ENCODE measurements around the gene LRRIQ1. TPM values are rescaled to one million over a fixed set of nuclear protein-coding genes. Genes with fewer than 3 reads are reported as not detected.
"Not testable (repeated sequence)": the region's sequence is repeated elsewhere in the genome, so short reads cannot be mapped to it uniquely, and the experiment has no call there.

Gene LRRIQ1
- total and polyA plus RNA-seq, 2 of the 8 experiments (the other 6 are each of a cell fraction or from before 2014, with no cell fraction given): 0.24 to 0.76 TPM

DNA sequence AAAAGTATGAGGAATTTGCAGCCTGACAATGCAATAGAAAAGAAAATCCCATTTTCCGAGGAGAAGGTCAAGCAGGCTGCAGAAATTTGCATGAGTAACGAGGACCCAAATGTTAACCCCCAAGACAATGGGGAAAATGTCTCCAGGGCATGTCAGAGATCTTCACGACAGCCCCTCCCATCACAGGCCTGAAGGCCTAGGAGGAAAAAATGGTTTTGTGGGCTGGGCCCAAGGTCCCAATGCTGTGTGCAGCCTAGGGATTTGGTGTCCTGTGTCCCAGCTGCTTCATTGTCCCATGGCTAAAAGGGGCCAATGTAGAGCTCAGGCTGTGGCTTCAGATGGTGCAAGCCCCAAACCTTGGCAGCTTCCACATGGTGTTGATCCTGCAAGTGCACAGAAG is 167.7 kb downstream of the LRRIQ1 start:
- H3K4me3 ChIP-seq (ENCODE audit: extremely low read depth in 1 of 4, insufficient read depth in 2 of 4, low read depth in 3 of 4, low read length in 4 of 4); H2BK20ac ChIP-seq (ENCODE audit: low read length); H3K27ac ChIP-seq (ENCODE audit: low read depth, low read length); H3K4ac ChIP-seq (replicated peaks; ENCODE audit: insufficient read length, low read depth, low read length); H4K91ac ChIP-seq (replicated peaks; ENCODE audit: insufficient read length, low read length); H3K4me1 ChIP-seq (replicated peaks in 1 of 4; ENCODE audit: control insufficient read depth in 3 of 4, insufficient read depth in 4 of 4, low read length in 3 of 4); H3K9ac ChIP-seq (replicated peaks in 1 of 4; ENCODE audit: extremely low read depth in 1 of 4, low read depth in 3 of 4, low read length in 3 of 4); H3K79me2 ChIP-seq (ENCODE audit: control insufficient read depth in 1 of 2, insufficient read depth in 2 of 2, low read length in 2 of 2); H2AFZ ChIP-seq (ENCODE audit: low read length); H3K56ac ChIP-seq (replicated peaks; ENCODE audit: insufficient read length, low read depth, low read length); H2AK5ac ChIP-seq (ENCODE audit: low read depth, low read length); H2BK12ac ChIP-seq (ENCODE audit: low read depth, low read length); H3K4me2 ChIP-seq (ENCODE audit: insufficient read depth in 1 of 2, low read depth in 2 of 2, low read length in 2 of 2); H3K23me2 ChIP-seq (ENCODE audit: low read depth, low read length); H3K14ac ChIP-seq (ENCODE audit: insufficient read length); H4K5ac ChIP-seq (ENCODE audit: insufficient read length, low read depth, low read length); H2BK15ac ChIP-seq (ENCODE audit: low read length); H3K23ac ChIP-seq (ENCODE audit: insufficient read length); H3K79me1 ChIP-seq (ENCODE audit: low read depth, low read length); H4K8ac ChIP-seq (ENCODE audit: extremely low read depth, insufficient read depth, low read length); POLR2A ChIA-PET (ENCODE audit: partially characterized antibody); H2BK120ac ChIP-seq (replicated peaks; ENCODE audit: low read depth, low read length); CTCF ChIA-PET (ENCODE audit: partially characterized antibody); H3K36me3 ChIP-seq (ENCODE audit: control insufficient read depth in 2 of 4, insufficient read depth in 4 of 4, low read length in 3 of 4); H3K27me3 ChIP-seq (replicated peaks in 1 of 4; ENCODE audit: control insufficient read depth in 3 of 4, extremely low read depth in 1 of 4, insufficient read depth in 3 of 4, low read length in 3 of 4); H2BK5ac ChIP-seq (ENCODE audit: low read depth, low read length); H3K18ac ChIP-seq (ENCODE audit: extremely low read depth, low read length); FAIRE-seq; DNase-seq (ENCODE audit: low read depth in 1 of 2, low spot score in 2 of 2); H4K20me1 ChIP-seq (replicated peaks in 1 of 2; ENCODE audit: control insufficient read depth in 1 of 2, insufficient read depth in 2 of 2, low read length in 2 of 2): not testable (repeated sequence)
- WGBS, 2 experiments (ENCODE audit: extremely low coverage in 1 of 2, insufficient coverage in 1 of 2, insufficient read length in 1 of 2, insufficient replicate concordance in 2 of 2, low coverage in 1 of 2, low lambda C conversion rate in 2 of 2, missing lambda C conversion rate in 1 of 2): 94% methylated on average over 3 of the region's 3 CpGs; no CpG with 5 or more reads in 1 of the 2 experiments
- H3K9me3 ChIP-seq (ENCODE audit: insufficient read depth in 2 of 2, low read depth in 1 of 2, low read length in 1 of 2): peaks cover 13 to 19% of the 10 kb centered on the region in 2 experiments; a peak in 3 of 4 replicates

Data from H1 (cell line).